ENCODE results near the gene EXOG.

DNA sequence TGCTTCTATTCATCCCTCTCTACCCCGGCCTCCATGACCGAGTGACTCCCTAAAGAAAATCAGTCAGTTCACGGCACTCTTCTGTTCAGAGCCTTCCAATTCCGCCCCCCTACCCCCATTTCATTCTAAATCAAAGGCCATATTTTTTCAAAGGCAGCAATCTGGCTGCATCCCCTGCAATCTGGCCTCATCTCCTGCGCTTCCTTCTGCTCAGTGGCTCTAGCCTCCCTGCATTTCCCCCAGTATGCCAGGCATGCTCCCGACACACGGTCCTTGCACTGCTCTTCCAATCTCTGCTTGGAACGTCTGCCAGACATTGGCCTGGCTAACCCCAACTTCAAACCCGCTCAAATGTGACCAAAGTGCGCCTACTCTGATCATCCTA is 67.7 kb downstream of the EXOG start:
- TF ChIP-seq, protein P1, sequence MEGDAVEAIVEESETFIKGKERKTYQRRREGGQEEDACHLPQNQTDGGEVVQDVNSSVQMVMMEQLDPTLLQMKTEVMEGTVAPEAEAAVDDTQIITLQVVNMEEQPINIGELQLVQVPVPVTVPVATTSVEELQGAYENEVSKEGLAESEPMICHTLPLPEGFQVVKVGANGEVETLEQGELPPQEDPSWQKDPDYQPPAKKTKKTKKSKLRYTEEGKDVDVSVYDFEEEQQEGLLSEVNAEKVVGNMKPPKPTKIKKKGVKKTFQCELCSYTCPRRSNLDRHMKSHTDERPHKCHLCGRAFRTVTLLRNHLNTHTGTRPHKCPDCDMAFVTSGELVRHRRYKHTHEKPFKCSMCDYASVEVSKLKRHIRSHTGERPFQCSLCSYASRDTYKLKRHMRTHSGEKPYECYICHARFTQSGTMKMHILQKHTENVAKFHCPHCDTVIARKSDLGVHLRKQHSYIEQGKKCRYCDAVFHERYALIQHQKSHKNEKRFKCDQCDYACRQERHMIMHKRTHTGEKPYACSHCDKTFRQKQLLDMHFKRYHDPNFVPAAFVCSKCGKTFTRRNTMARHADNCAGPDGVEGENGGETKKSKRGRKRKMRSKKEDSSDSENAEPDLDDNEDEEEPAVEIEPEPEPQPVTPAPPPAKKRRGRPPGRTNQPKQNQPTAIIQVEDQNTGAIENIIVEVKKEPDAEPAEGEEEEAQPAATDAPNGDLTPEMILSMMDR (IDR thresholded peaks at IDR 0.05 in 8 of 11, conservative IDR thresholded peaks at IDR 0.05 in 3 of 11), result no peak
- TF ChIP-seq POLR2AphosphoS5 (IDR thresholded peaks at IDR 0.05), result no peak

Data from spleen (tissue), 7 donors.